Hepatocyte (in vitro differentiated cells): Measurements from ENCODE around the gene SLC7A5.

ENCODE experiments used
- CTCF ChIP-seq: fragments of 200-600 bp; sonication (generic); IDR thresholded peaks from 2 replicates; pipeline ENCODE4 v1.5.1; 2016; ENCODE audit warnings: antibody characterized with exemption, mild to moderate bottlenecking; ENCODE audit not compliant: poor library complexity
- EZH2 ChIP-seq: fragments of 200-600 bp; sonication (generic); IDR thresholded peaks from 2 replicates; pipeline ENCODE4 v1.6.1; 2016; ENCODE audit warnings: antibody characterized with exemption, mild to moderate bottlenecking, borderline replicate concordance

GRCh38 chr16:87837627-87838289, 31.5 kb downstream of the SLC7A5 start:
- no peak for TF ChIP-seq CTCF
- TF ChIP-seq EZH2: no peak
